Measurements from ENCODE around the gene HIVEP3. TPM values are rescaled to one million over a fixed set of nuclear protein-coding genes. Genes with fewer than 3 reads are reported as not detected.

The HIVEP3 gene
- total RNA-seq, 2 donors from 2014 or later: 0.13 to 0.99 TPM

- H3K36me3 Mint-ChIP-seq (ENCODE audit: low read depth): no peaks in the 10 kb centered on the region
- peak; percentile 13 for DNase-seq
- no peaks in the 10 kb centered on the region for H3K9me3 Mint-ChIP-seq
- H3K27me3 Mint-ChIP-seq (ENCODE audit: insufficient read depth): peaks cover 2% of the 10 kb centered on the region
- no peak overlapping the region for H3K27ac ChIP-seq (ENCODE audit: low read depth, low read length)
- H3K9ac ChIP-seq (ENCODE audit: extremely low read depth, low read length, poor library complexity, severe bottlenecking): no peak overlapping the region
- no peaks in the 10 kb centered on the region for H3K9me3 ChIP-seq (ENCODE audit: control insufficient read depth, low read length)
- WGBS, 2 experiments (ENCODE audit: insufficient coverage in 1 of 2, insufficient read length in 1 of 2): 74 to 81% methylated on average over 3 to 4 of the region's 4 CpGs
- no peak overlapping the region for H3K27ac Mint-ChIP-seq
- TF ChIP-seq CTCF (conservative IDR thresholded peaks at IDR 0.05): no peak
- H3K4me3 ChIP-seq (ENCODE audit: low read length): no peak overlapping the region
- H3K4me1 ChIP-seq (ENCODE audit: control insufficient read depth, insufficient read depth, low read length): no peaks in the 10 kb centered on the region
- peaks cover 10% of the 10 kb centered on the region for H3K27me3 ChIP-seq (ENCODE audit: control insufficient read depth, insufficient read depth, low read length, poor library complexity, severe bottlenecking)
- no peak overlapping the region for H3K4me3 Mint-ChIP-seq
- no peaks in the 10 kb centered on the region for H3K36me3 ChIP-seq (ENCODE audit: control insufficient read depth, insufficient read depth, low read length)
- no peaks in the 10 kb centered on the region for H3K4me1 Mint-ChIP-seq
Measured at GRCh38 chr1:41576620-41577019, 342.1 kb downstream of the HIVEP3 start.

- no peak for TF ChIP-seq CTCF (conservative IDR thresholded peaks at IDR 0.05)
- H3K27ac ChIP-seq (ENCODE audit: low read depth, low read length): no peak overlapping the region
- H3K9me3 ChIP-seq (ENCODE audit: control insufficient read depth, low read length): no peaks in the 10 kb centered on the region
- no peak overlapping the region for H3K27ac Mint-ChIP-seq
- peak; percentile 31 for DNase-seq
- peaks cover 11% of the 10 kb centered on the region for H3K27me3 ChIP-seq (ENCODE audit: control insufficient read depth, insufficient read depth, low read length, poor library complexity, severe bottlenecking)
- WGBS, 2 experiments (ENCODE audit: insufficient coverage in 1 of 2, insufficient read length in 1 of 2): 78 to 88% methylated on average over 2 to 3 of the region's 3 CpGs
- peaks cover 5% of the 10 kb centered on the region for H3K27me3 Mint-ChIP-seq (ENCODE audit: insufficient read depth)
- H3K4me1 ChIP-seq (ENCODE audit: control insufficient read depth, insufficient read depth, low read length): no peaks in the 10 kb centered on the region
- no peaks in the 10 kb centered on the region for H3K9me3 Mint-ChIP-seq
- H3K36me3 Mint-ChIP-seq (ENCODE audit: low read depth): no peaks in the 10 kb centered on the region
- H3K4me1 Mint-ChIP-seq: no peaks in the 10 kb centered on the region
- H3K4me3 Mint-ChIP-seq: no peak overlapping the region
- H3K36me3 ChIP-seq (ENCODE audit: control insufficient read depth, insufficient read depth, low read length): no peaks in the 10 kb centered on the region
- H3K4me3 ChIP-seq (ENCODE audit: low read length): no peak overlapping the region
- H3K9ac ChIP-seq (ENCODE audit: extremely low read depth, low read length, poor library complexity, severe bottlenecking): no peak overlapping the region
Measured at GRCh38 chr1:41576206-41576605, 342.5 kb downstream of the HIVEP3 start.

- no peak overlapping the region for H3K9ac ChIP-seq (ENCODE audit: extremely low read depth, low read length, poor library complexity, severe bottlenecking)
- no peak for TF ChIP-seq CTCF (conservative IDR thresholded peaks at IDR 0.05)
- Mint-ChIP-seq H3K36me3 (ENCODE audit: low read depth) (no peaks in the 10 kb centered on the region), H3K27ac (no peak overlapping the region), H3K9me3 (no peaks in the 10 kb centered on the region), H3K4me1 (no peaks in the 10 kb centered on the region), H3K27me3 (ENCODE audit: insufficient read depth) (peaks cover 9% of the 10 kb centered on the region), H3K4me3 (no peak overlapping the region)
- peak; percentile 40 for DNase-seq
- H3K27ac ChIP-seq (ENCODE audit: low read depth, low read length): no peak overlapping the region
- peaks cover 15% of the 10 kb centered on the region for H3K27me3 ChIP-seq (ENCODE audit: control insufficient read depth, insufficient read depth, low read length, poor library complexity, severe bottlenecking)
- H3K9me3 ChIP-seq (ENCODE audit: control insufficient read depth, low read length): no peaks in the 10 kb centered on the region
- H3K4me1 ChIP-seq (ENCODE audit: control insufficient read depth, insufficient read depth, low read length): no peaks in the 10 kb centered on the region
- no peaks in the 10 kb centered on the region for H3K36me3 ChIP-seq (ENCODE audit: control insufficient read depth, insufficient read depth, low read length)
- 80 to 84% methylated on average over 5 of the region's 5 CpGs for WGBS, 2 experiments (ENCODE audit: insufficient coverage in 1 of 2, insufficient read length in 1 of 2)
- H3K4me3 ChIP-seq (ENCODE audit: low read length): no peak overlapping the region
Measured at GRCh38 chr1:41574842-41575241, 343.9 kb downstream of the HIVEP3 start.
